NCI-H774 (cell line): ENCODE measurements around the gene KIAA1217.
"Not testable (repeated sequence)": the region's sequence is repeated elsewhere in the genome, so short reads cannot be mapped to it uniquely, and the experiment has no call there.

Source experiments
- DNase-seq: peaks from one replicate; lab custom pipeline; 2025; lab: John Stamatoyannopoulos, UW

Gene KIAA1217

GRCh38 chr10:24339387-24339786 is 130.4 kb downstream of the KIAA1217 start:
- no peak for DNase-seq

GRCh38 chr10:24340446-24340845 is 131.5 kb downstream of the KIAA1217 start:
- no peak for DNase-seq

- DNase-seq: no peak
These were observed 131.9 kb downstream of the KIAA1217 start for GRCh38 chr10:24340883-24341282.

DNA sequence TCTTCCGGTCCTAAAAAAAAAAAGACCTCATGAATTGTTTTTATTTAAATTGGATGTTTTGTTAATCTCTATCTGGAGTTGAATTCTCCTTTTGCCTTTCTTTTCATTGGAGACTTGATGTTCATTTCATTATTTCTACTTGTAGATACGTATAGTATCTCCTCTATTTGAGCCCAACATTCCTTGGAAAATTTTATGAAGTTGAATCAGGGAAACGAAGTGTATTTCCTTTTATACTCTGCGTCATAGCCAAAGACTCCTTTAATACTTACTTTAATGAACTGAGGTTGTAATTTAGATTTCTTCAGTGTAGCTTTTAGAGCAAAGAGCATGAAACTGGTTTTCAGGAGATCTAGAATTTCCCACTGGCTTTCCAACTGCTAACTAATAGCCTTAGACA is 132.4 kb downstream of the KIAA1217 start:
- DNase-seq: no peak

DNA sequence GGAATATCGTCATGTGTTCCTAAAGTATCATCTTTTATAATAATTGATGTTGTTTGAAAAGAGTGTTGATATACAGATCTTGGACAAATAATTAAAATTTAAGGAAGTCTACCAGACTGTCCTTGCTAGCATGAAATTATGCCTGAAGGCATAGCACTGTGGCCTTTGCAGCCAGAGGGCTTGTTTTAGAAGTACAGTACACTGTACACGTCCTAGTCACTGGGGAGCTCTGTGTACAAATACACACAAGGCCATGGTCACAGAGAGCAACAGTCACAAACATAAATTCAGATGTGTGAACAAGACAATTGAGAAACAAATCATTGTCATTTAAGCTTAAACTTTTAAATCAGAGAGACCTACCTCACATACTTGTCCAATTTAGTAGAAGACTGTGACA is 133.0 kb downstream of the KIAA1217 start:
- DNase-seq: no peak

GRCh38 chr10:24343686-24344085 is 134.7 kb downstream of the KIAA1217 start:
- DNase-seq: no peak

DNA sequence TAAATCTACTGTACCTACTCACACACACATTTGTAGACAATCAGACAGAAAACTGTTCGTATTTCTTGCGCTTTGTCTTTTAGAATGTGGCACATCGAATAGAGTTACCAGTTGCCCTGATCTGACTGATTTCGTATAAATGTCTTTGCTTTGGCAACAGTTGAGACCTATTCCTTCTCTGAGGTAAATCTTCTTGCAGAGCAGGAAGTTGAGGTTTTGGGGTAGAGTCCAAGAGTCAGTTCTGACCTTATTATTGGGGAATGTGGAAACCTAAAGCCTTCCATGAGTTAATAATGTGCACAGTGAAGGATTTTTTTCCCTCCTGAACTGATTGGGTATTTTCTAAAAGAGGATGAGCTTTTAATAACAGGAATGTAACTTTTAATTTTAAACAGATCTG is 135.3 kb downstream of the KIAA1217 start:
- DNase-seq: no peak

DNA sequence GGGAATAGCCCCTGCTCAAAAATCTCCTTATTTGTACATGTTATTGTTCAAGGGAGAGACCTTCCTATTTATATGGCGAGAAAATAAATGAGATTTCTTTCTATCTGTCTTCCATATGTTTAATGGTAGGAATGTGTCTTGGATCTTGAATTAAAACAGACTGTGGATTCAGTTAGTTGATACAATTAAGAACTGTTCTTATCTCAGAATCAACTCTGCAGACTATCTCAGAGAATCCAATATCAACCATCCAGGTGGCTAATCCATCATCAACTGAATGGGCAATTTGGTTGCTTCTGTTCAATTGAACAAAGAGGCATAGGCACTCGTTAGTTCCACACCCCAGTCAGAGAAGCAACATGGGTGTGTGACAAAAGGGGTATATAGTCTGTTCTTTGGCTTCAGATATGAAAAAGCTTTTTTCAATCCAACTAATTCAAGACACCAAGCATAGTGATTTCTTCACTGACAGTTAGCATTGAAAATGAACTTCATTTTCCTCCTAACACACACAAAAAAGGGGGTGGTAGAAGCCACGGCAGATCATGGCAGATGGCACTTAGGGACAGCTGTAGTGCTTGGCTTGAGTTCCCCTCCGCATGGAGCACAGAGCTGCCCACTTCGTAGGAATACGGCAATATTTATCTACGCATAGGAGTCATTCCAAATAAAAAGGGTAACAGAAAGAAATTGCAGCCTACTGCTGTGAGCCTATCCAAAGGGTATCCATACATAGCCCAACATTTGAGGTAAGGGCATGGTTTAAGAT is 135.9 kb downstream of the KIAA1217 start:
- DNase-seq: no peak

GRCh38 chr10:24346877-24347519 is 138.1 kb downstream of the KIAA1217 start:
- DNase-seq: peak; percentile 69

GRCh38 chr10:24349379-24350001 is 140.6 kb downstream of the KIAA1217 start:
- DNase-seq: no peak

DNA sequence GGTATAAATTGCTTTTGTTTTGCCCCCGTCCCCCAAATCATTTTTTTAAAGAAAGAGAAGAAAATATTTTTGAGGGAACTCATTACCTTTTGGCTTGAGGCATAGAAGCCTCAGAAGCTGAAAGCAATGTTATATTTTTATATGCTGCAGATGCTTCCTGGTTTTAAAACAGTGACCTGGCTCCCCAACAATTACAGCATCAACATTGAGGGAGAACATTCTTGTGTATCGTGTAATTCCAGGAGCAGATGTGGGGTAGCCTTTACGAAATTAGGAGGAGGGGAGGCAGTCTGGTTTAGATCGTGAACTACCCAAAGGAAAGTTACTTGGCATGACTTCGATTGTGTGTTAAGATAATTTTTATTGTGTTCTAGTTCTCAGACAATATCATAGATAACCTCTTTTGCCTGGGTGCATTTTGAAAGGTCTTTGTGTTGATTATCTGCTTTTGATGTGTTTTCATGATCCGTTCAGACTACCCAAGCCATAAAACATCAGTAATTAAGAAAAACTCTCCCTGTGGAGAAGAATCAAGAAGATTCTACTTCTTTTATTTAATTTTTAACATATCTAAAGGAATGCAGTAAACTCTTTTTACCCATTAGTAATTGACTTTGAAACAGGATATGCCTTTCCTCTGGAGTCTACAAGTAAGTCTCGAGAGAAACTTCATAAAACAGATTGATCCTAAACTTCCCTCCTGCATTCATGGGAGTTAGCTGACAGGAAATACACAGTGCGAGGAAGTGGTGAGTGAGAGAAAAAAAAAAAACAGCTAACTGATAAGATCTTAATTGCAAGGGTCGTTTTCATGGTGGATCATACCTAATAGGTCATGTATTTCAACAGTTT is 141.4 kb downstream of the KIAA1217 start:
- DNase-seq: no peak

GRCh38 chr10:24350922-24351225 is 141.9 kb downstream of the KIAA1217 start:
- DNase-seq: not testable (repeated sequence)

DNA sequence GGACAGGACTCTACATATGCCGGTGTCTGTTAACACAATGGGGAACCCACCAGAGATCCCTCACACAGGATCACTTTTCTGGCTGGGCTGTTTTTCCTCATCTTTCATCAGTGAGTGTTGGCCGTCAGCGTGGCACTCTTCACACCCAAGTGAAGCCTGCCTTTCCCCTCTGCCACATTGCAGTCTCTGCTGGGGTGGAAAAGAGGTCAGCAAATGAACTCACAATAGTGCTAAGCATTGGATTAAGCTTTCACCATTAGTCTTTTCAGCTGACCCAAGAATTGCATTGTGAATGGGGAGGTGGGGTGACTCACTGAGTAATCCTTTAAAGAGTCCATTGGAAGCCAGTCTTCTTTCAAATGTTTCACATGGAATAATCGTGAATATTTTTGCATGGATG is 143.0 kb downstream of the KIAA1217 start:
- DNase-seq: no peak

GRCh38 chr10:24352399-24352798 is 143.5 kb downstream of the KIAA1217 start:
- DNase-seq: no peak

GRCh38 chr10:24353319-24353718 is 144.4 kb downstream of the KIAA1217 start:
- DNase-seq: no peak

- DNase-seq: no peak
These were observed 146.2 kb downstream of the KIAA1217 start for GRCh38 chr10:24355056-24355688.

DNA sequence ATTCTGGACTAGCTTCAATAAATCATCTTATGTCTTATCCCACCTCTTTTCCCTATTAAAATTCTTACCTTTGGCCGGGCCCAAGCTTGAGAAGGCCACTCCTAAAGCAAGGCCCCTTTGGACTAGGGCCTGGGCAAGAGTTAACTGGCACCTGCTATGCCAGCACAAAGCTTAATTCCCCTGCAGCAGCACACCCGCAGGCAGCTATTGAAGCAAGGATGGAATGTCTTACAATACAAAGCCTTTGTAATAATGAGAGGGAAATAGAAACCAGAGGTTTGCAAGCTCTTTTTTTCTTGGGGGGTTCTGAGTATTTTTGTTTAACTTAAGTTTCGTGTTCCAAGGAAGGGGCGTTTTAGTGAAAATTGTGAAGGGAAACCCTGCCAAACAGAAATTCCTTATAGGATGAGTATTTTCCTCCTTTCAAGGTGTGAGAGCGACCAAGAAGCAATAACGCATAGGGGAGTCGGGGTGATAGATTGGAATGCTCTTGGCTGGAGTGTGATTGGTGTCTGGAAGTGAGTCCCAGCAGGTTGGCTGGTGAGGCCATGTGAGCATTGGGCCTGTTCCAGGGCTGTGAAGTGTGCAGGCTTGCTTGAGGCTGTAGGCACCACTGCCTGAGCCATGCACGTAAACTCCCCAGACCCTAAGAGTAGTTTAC is 148.5 kb downstream of the KIAA1217 start:
- no peak for DNase-seq

GRCh38 chr10:24358022-24358421 is 149.1 kb downstream of the KIAA1217 start:
- no peak for DNase-seq

DNA sequence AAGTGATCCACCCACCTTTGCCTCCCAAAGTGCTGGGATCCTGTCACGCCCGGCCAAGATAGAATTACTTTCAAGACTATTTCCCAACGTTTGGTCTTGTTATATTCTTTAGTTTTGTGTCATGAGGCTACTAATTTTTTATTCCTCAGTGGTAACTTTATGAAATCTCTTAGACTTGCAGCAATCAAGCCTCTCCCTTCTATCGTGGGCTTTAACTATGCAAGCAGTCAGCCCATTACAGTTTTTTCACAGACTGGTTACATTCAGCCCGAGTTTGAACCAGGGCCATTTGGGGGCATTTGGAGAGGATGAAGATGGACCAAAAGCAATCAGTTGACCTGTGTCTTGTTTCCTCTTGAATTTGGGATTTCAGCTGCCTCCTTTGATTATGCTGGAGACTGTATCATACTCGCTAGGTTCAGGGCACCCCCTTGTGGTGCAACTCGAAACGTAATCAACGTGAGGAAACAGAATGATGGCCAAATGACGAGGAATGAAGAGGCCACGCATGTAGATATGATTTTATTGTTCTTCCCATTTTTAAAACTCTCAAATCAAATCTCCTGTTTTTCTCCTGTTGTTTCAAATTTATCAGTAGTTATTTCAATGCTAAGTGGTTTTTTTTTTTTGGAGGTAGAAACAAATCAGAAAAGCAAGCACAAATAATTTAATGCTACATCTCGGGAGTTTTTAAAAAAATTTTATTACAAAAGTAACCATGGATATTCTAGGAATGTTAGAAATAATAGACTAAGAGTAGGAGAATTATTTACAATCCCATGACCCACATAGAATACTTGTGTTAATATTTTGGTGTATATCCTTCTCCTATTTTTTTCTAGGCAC is 151.6 kb downstream of the KIAA1217 start:
- DNase-seq: peak; percentile 2

DNA sequence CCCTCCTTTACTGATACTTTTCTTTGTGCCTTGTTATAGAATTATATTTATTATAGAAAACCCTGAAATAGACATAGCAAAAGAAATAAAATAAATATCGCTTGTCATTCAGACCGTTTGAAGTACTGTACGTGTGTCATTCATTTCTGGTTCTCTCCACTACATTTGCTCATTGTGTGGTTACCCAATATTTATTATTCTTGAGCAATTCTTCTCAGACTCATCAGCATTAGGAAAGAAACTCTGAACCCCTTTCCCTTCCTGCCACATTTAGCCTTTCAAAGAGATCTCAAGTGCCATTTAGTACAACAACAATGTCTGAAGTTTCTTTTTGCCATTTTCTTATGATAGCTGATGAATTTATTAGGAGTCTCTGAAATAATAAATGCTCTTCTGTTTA is 154.1 kb downstream of the KIAA1217 start:
- no peak for DNase-seq

- DNase-seq: no peak
These were observed 158.8 kb downstream of the KIAA1217 start for GRCh38 chr10:24367688-24368087.
